Suprapubic skin (tissue), 4 donors: Measurements from ENCODE around the gene ADAMTS3. TPM values are rescaled to one million over a fixed set of nuclear protein-coding genes. Genes with fewer than 3 reads are reported as not detected.

Source experiments
- DNase-seq, 2 donors: peaks; one replicate each; pipeline ENCODE4 v3.0.0-alpha.2; 2019; ENCODE audit warnings: low spot score in 2 of 2
- H3K27ac ChIP-seq: fragments of 200-600 bp; sonication (generic); one replicate; pipeline ENCODE4 v1.5.1; 2019
- H3K27me3 ChIP-seq: fragments of 200-600 bp; sonication (generic); one replicate; pipeline ENCODE4 v1.5.1; 2019
- H3K36me3 ChIP-seq: fragments of 200-600 bp; sonication (generic); one replicate; pipeline ENCODE4 v1.5.1; 2019
- H3K4me1 ChIP-seq: fragments of 200-600 bp; sonication (generic); one replicate; pipeline ENCODE4 v1.5.1; 2019
- H3K4me3 ChIP-seq: fragments of 200-600 bp; sonication (generic); one replicate; pipeline ENCODE4 v1.5.1; 2019; ENCODE audit warnings: mild to moderate bottlenecking
- H3K9me3 ChIP-seq: fragments of 200-600 bp; sonication (generic); one replicate; pipeline ENCODE4 v1.5.1; 2019
- EP300 ChIP-seq: sonication (generic); formaldehyde crosslinking; IDR thresholded peaks from one replicate; pipeline ENCODE4 v1.6.1; 2017; ENCODE audit warnings: antibody characterized with exemption
- POLR2A ChIP-seq, 2 donors: fragments of 450-650 bp; IDR thresholded peaks; one replicate each; pipeline ENCODE4 v1.6.1; 2017; ENCODE audit warnings: antibody characterized with exemption in 2 of 2, mild to moderate bottlenecking in 2 of 2, moderate library complexity in 2 of 2
- POLR2AphosphoS5 ChIP-seq, 3 donors: sonication (generic); formaldehyde crosslinking; IDR thresholded peaks; one replicate each; pipeline ENCODE4 v1.6.1; 2017; ENCODE audit warnings: antibody characterized with exemption in 3 of 3
- WGBS: methylation state at CpG from one replicate; pipeline ENCODE4 v1.1.5; 2018; 5-methylcytosine and 5-hydroxymethylcytosine counted together
- total RNA-seq, 4 donors: library from RNA; depleted of rRNA; stranded (reverse); fragments of >200 nt; gene quantifications; one replicate each; pipeline ENCODE4 v1.1.0, GENCODE V29; 2016
- TF ChIP-seq, protein P1 (sequence below), 2 donors: fragments of 200-600 bp in 1 of 2; fragments of 450-650 bp in 1 of 2; sonication (generic) in 1 of 2; IDR thresholded peaks; one replicate each; pipeline ENCODE4 v1.5.1; 2016 to 2019; ENCODE audit warnings: antibody characterized with exemption in 2 of 2, mild to moderate bottlenecking in 1 of 2, moderate library complexity in 1 of 2

Gene ADAMTS3
- total RNA-seq, 4 donors from 2014 or later = 0.21 to 0.80 (median 0.70) TPM

DNA sequence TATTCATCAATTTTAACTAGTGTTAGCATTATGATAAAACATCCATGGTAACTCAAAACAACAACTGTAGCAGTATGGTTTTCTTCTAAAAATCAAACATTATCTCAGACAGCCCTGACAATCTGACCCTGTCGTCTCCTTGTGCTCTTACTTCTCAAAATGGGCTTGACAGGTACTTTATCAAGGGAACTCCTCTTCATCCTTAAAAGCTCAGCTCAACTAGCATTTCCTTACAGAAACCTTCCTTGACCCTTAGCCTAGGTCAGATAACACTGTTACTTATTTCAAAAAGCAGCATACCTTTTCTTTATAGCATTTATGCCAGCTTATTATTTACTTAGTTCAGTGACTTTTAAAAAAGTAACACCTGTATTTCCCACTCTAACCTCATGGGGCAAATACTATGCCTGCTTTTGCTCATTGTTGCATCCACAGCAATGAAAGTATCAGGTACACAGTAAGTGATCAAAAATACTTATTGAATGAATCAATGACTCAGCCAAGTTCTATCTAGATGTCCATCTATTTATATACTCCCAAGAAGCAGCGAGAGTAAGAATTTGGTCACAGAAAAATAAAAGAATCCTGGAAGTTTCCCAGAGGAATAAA lies 41.9 kb downstream of the ADAMTS3 start:
- DNase-seq = no peak
- H3K4me1 ChIP-seq = no peaks in the 10 kb centered on the region
- no peaks in the 10 kb centered on the region for H3K27me3 ChIP-seq
- 68% methylated on average over 2 of the region's 2 CpGs for WGBS
- H3K9me3 ChIP-seq = no peaks in the 10 kb centered on the region
- H3K27ac ChIP-seq = no peak overlapping the region
- H3K36me3 ChIP-seq = no peaks in the 10 kb centered on the region
- no peak overlapping the region for H3K4me3 ChIP-seq
- no peak for TF ChIP-seq POLR2AphosphoS5 (IDR thresholded peaks at IDR 0.05)
- no peak for TF ChIP-seq EP300
- no peak for TF ChIP-seq POLR2A (IDR thresholded peaks at IDR 0.05)
- TF ChIP-seq, protein P1, sequence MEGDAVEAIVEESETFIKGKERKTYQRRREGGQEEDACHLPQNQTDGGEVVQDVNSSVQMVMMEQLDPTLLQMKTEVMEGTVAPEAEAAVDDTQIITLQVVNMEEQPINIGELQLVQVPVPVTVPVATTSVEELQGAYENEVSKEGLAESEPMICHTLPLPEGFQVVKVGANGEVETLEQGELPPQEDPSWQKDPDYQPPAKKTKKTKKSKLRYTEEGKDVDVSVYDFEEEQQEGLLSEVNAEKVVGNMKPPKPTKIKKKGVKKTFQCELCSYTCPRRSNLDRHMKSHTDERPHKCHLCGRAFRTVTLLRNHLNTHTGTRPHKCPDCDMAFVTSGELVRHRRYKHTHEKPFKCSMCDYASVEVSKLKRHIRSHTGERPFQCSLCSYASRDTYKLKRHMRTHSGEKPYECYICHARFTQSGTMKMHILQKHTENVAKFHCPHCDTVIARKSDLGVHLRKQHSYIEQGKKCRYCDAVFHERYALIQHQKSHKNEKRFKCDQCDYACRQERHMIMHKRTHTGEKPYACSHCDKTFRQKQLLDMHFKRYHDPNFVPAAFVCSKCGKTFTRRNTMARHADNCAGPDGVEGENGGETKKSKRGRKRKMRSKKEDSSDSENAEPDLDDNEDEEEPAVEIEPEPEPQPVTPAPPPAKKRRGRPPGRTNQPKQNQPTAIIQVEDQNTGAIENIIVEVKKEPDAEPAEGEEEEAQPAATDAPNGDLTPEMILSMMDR (IDR thresholded peaks at IDR 0.05) = no peak

DNA sequence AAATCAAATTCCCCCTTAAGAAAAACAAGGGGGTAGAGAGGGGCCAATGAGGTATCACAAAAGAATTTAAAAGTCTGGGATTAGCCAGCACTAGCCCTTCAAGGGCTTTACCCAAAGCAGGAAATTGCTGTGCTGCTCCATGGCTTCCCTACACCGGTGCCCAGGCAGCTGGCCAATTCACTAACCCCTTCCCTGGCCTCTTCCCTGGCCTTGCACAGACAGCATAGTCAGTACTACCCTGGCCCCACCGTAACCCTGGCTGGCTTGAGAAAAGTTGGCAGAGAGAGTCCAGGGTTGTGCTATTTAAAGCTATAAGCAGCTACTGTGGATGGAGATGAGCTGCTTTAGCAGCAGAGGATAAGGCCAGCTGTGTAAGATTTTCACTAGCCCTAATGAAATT lies 43.1 kb downstream of the ADAMTS3 start:
- no peak for TF ChIP-seq EP300
- no peak for TF ChIP-seq POLR2AphosphoS5 (IDR thresholded peaks at IDR 0.05)
- no peak for TF ChIP-seq POLR2A (IDR thresholded peaks at IDR 0.05)
- TF ChIP-seq, protein P1 (IDR thresholded peaks at IDR 0.05) = no peak
- DNase-seq = no peak
- 13% methylated on average over 2 of the region's 2 CpGs for whole genome bisulfite sequencing

DNA sequence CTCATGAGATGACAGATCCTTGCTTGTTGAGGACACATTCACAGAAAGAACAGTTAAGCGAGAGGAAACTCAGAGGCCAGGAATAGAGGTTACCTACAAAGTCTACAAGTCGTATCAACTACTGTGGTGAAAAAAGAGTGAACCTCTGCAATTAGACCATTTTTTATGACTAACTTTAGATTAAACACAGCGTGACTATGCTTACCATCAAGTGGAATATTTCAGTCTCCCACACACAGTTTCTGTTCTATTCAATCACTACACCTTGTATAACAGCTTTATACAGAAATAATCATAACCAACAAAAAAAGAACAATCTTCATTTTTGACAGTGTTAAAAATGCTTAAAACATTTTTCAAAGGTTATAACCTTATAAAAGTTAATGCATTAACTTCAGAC lies 46.6 kb downstream of the ADAMTS3 start:
- no peak overlapping the region for H3K27ac ChIP-seq
- H3K27me3 ChIP-seq = no peaks in the 10 kb centered on the region
- TF ChIP-seq EP300 (no peak), POLR2A (IDR thresholded peaks at IDR 0.05) (no peak), POLR2AphosphoS5 (IDR thresholded peaks at IDR 0.05) (no peak)
- TF ChIP-seq, protein P1 (IDR thresholded peaks at IDR 0.05) = no peak
- WGBS = 85% methylated on average over 3 of the region's 3 CpGs
- no peak overlapping the region for H3K4me3 ChIP-seq
- no peak for DNase-seq
- no peaks in the 10 kb centered on the region for H3K4me1 ChIP-seq
- no peaks in the 10 kb centered on the region for H3K9me3 ChIP-seq
- no peaks in the 10 kb centered on the region for H3K36me3 ChIP-seq

More for the DNA sequence above, 43.1 kb downstream of the ADAMTS3 start:
- Histone ChIP-seq H3K4me3 (no peak overlapping the region), H3K27me3 (no peaks in the 10 kb centered on the region), H3K27ac (no peak overlapping the region), H3K9me3 (no peaks in the 10 kb centered on the region), H3K4me1 (no peaks in the 10 kb centered on the region), H3K36me3 (no peaks in the 10 kb centered on the region)

DNA sequence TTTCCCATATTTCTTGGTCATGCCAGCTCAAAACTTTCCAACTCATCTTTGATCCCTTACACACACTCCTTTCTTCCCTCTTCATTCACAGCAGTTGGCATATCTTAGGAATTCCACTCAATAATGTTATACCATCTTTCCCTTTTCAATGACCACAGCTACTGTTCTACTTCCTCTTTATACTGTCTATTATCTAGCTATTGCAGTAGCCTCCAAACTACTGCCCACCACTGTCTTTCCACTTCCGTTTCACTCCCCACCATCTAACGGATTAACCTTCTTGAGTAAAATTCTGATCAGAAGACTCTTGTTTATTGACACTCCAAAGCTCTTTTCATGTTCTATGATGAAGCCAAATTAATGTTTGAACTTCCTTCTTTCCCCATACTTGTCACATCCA lies 55.8 kb downstream of the ADAMTS3 start:
- TF ChIP-seq POLR2AphosphoS5 (IDR thresholded peaks at IDR 0.05) (no peak), EP300 (no peak), POLR2A (IDR thresholded peaks at IDR 0.05) (no peak)
- TF ChIP-seq, protein P1 (IDR thresholded peaks at IDR 0.05) = no peak
- 86% methylated on average over 2 of the region's 2 CpGs for WGBS
- DNase-seq = no peak
- Histone ChIP-seq H3K4me3 (no peak overlapping the region), H3K36me3 (no peaks in the 10 kb centered on the region), H3K4me1 (no peaks in the 10 kb centered on the region), H3K9me3 (no peaks in the 10 kb centered on the region), H3K27ac (no peak overlapping the region), H3K27me3 (no peaks in the 10 kb centered on the region)

DNA sequence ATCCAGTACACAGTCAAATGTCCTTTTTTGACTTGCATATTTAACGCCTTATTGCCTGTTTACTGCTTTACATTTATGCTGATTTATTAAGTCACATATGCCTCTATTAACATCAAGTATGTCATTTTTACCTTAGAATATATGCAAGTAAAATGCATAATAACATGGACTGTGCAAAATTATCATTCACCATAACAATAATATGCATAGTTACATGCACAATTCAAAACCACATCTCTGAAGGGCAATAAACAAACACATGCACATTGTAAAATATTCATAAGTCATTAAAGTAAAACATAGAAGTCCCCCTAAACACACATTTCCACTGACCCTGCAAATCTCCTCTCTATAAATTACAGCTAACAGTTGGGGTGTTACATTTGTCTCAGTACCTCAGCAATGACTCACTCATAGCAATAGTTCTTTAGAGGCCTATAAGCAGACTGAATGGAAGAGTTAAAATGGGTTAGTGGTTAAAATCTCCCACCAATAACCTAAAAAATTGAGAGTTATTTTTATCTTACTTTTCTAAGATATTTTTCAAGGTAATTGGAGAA lies 61.1 kb downstream of the ADAMTS3 start:
- DNase-seq = no peak
- H3K27ac ChIP-seq = no peak overlapping the region
- H3K4me1 ChIP-seq = no peaks in the 10 kb centered on the region
- H3K36me3 ChIP-seq = no peaks in the 10 kb centered on the region
- TF ChIP-seq, protein P1 (IDR thresholded peaks at IDR 0.05) = no peak
- TF ChIP-seq POLR2A (IDR thresholded peaks at IDR 0.05) (no peak), POLR2AphosphoS5 (IDR thresholded peaks at IDR 0.05) (no peak), EP300 (no peak)
- no peaks in the 10 kb centered on the region for H3K9me3 ChIP-seq
- no peaks in the 10 kb centered on the region for H3K27me3 ChIP-seq
- H3K4me3 ChIP-seq = no peak overlapping the region
- 89% methylated on average over 1 of the region's 1 CpG for WGBS
